KMS-11 (cell line): Measurements from ENCODE around the gene CHTF18.

Source experiments
- H2AFZ ChIP-seq: fragments of 200-600 bp; sonication (generic); 2 replicates; pipeline ENCODE4 v1.6.1; 2016; ENCODE audit warnings: antibody characterized with exemption, mixed run types, low read depth
- H3K27ac ChIP-seq: fragments of 200-600 bp; sonication (generic); 2 replicates; pipeline ENCODE4 v1.6.1; 2016; ENCODE audit warnings: mild to moderate bottlenecking, mixed run types
- H3K27me3 ChIP-seq: fragments of 200-600 bp; sonication (generic); 2 replicates; pipeline ENCODE4 v1.6.1; 2017; ENCODE audit warnings: mild to moderate bottlenecking, low read depth, mixed run types, moderate library complexity; ENCODE audit not compliant: insufficient read depth
- H3K36me3 ChIP-seq: fragments of 200-600 bp; sonication (generic); 2 replicates; pipeline ENCODE4 v1.6.1; 2017; ENCODE audit warnings: mild to moderate bottlenecking, mixed run types; ENCODE audit not compliant: insufficient read depth
- H3K4me1 ChIP-seq: fragments of 200-600 bp; sonication (generic); 2 replicates; pipeline ENCODE4 v1.6.1; 2016; ENCODE audit warnings: mild to moderate bottlenecking, low read depth, mixed run types; ENCODE audit not compliant: poor library complexity, severe bottlenecking
- H3K4me2 ChIP-seq: fragments of 200-600 bp; sonication (generic); 2 replicates; pipeline ENCODE4 v1.7.0; 2016; ENCODE audit warnings: mild to moderate bottlenecking, mixed run types
- H3K4me3 ChIP-seq: fragments of 200-600 bp; sonication (generic); IDR thresholded peaks from 2 replicates; pipeline ENCODE4 v1.6.1; 2017; ENCODE audit warnings: low read depth, low read length, mixed read lengths; ENCODE audit not compliant: insufficient read depth
- H3K79me2 ChIP-seq: fragments of 200-600 bp; sonication (generic); 2 replicates; pipeline ENCODE4 v1.6.1; 2016; ENCODE audit warnings: low read depth, mixed run types; ENCODE audit not compliant: insufficient read depth
- H3K9ac ChIP-seq: fragments of 200-600 bp; sonication (generic); 2 replicates; pipeline ENCODE4 v1.6.1; 2016; ENCODE audit warnings: mild to moderate bottlenecking, mixed run types
- H4K20me1 ChIP-seq: fragments of 200-600 bp; sonication (generic); 2 replicates; pipeline ENCODE4 v1.6.1; 2016; ENCODE audit warnings: mild to moderate bottlenecking, mixed run types; ENCODE audit not compliant: insufficient read depth
- TF ChIP-seq, protein P1 (sequence below): fragments of 200-600 bp; sonication (generic); conservative IDR thresholded peaks from 2 replicates; pipeline ENCODE4 v1.6.1; 2017; ENCODE audit warnings: low read depth, mild to moderate bottlenecking, antibody characterized with exemption, low read length, moderate library complexity, mixed read lengths

CHTF18 gene

DNA sequence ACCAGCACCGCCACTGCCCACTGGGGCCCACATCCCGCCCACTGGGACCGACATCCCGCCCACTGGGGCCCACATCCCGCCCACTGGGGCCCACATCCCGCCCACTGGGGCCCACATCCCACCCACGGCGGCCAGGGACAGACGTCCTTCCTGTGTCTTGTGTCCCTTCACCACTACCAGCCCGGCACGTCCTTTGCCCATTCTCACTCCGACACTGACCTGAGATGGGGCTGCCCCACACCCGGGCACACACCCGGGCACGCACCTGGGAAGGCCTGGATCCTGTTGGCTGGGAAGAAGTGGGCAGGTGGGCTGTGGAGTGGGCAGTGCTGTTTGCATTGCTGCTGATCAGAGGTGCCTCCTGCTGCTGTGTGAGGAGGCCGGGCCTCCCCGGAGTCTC is 40.5 kb downstream of the CHTF18 start:
- Histone ChIP-seq H3K36me3 (no peaks in the 10 kb centered on the region), H3K4me3 (no peak overlapping the region), H4K20me1 (no peaks in the 10 kb centered on the region), H3K4me1 (no peaks in the 10 kb centered on the region), H3K27ac (no peak overlapping the region), H3K9ac (no peak overlapping the region), H3K4me2 (no peak overlapping the region), H3K27me3 (peaks cover 95% of the 10 kb centered on the region), H2AFZ (no peak overlapping the region), H3K79me2 (no peaks in the 10 kb centered on the region)
- TF ChIP-seq, protein P1, sequence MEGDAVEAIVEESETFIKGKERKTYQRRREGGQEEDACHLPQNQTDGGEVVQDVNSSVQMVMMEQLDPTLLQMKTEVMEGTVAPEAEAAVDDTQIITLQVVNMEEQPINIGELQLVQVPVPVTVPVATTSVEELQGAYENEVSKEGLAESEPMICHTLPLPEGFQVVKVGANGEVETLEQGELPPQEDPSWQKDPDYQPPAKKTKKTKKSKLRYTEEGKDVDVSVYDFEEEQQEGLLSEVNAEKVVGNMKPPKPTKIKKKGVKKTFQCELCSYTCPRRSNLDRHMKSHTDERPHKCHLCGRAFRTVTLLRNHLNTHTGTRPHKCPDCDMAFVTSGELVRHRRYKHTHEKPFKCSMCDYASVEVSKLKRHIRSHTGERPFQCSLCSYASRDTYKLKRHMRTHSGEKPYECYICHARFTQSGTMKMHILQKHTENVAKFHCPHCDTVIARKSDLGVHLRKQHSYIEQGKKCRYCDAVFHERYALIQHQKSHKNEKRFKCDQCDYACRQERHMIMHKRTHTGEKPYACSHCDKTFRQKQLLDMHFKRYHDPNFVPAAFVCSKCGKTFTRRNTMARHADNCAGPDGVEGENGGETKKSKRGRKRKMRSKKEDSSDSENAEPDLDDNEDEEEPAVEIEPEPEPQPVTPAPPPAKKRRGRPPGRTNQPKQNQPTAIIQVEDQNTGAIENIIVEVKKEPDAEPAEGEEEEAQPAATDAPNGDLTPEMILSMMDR = no peak

DNA sequence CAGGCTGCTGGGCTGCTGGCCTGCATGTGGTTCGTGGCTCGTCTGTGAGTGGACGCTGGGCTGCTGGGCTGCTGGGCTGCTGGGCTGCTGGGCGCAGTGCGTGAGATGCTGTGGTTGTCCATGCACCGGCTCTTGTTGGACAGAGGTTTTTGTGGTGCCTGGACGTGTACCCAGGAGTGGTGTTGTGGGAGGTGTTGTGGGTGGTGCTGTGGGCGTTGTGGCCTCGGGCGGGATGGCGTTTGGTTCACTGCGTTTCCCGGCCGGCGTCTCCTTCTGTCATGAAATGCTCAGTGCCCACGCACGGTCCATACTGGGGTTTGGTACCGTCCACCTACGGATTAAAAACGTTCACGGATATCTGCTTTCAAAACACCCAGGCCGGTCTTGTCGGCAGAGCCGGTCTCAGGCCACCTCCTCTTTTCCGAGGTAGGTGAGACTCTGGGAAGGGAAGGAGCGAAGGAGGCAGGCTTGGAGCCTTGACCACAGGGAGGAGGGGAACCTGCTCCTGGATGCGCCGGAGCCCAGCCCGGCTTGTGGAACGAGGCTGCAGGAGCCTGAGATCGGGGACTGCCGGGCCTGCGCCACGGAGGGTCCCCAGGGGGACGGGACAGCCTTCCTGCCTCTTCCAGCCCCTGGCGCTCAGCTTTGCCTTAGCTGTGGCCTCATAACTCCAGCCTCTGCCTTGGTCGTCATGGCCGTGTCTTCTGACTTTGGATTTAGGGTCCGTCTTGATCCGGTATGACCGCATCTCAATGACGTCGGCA is 41.9 kb downstream of the CHTF18 start:
- peaks cover 95% of the 10 kb centered on the region for H3K27me3 ChIP-seq

DNA sequence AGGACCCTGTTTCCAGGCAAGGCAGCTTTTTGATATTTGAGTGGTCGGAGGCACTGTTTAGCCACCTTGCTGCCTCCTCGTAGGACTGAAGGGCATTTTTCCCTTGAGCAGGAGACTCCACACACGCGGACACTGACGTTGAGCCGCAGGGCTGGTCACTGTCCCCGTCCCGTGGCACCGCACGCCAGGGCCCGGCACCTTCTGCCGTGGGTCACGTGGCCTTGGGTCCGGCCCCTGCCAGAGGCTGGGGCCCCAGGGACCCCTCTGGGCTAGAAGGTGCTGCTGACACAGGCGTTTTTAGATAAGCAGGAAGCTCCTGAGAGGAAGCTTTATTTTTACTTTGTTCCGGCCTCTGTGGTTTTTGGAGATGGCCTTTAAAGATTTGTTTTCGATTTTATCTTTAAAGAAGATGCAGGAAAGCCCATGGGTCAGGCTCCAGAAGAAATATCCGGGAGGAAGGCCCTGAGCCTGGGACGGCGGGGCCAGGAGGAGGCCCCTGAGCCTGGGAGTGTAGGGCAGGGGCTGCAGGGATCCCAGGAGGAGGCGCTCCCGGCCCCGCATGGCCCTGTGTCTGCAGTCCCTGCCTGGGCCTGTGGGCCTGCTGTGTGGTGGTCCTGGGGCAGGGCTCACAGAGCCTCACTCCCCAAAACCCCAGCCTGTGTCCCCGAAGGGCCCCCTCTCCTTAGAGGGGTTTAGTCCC is 42.6 kb downstream of the CHTF18 start:
- Histone ChIP-seq H3K9ac (no peak overlapping the region), H3K79me2 (no peaks in the 10 kb centered on the region), H3K4me2 (no peak overlapping the region), H3K36me3 (no peaks in the 10 kb centered on the region), H3K4me3 (no peak overlapping the region), H3K27me3 (peaks cover 95% of the 10 kb centered on the region), H3K27ac (no peak overlapping the region), H3K4me1 (no peaks in the 10 kb centered on the region), H2AFZ (no peak overlapping the region), H4K20me1 (no peaks in the 10 kb centered on the region)
- TF ChIP-seq, protein P1 = no peak

More for the DNA sequence above, 41.9 kb downstream of the CHTF18 start:
- Histone ChIP-seq H3K27ac (no peak overlapping the region), H3K36me3 (no peaks in the 10 kb centered on the region), H3K4me3 (no peak overlapping the region), H3K4me1 (no peaks in the 10 kb centered on the region), H3K9ac (no peak overlapping the region), H3K4me2 (no peak overlapping the region), H2AFZ (no peak overlapping the region), H3K79me2 (no peaks in the 10 kb centered on the region), H4K20me1 (no peaks in the 10 kb centered on the region)
- TF ChIP-seq, protein P1 = no peak

DNA sequence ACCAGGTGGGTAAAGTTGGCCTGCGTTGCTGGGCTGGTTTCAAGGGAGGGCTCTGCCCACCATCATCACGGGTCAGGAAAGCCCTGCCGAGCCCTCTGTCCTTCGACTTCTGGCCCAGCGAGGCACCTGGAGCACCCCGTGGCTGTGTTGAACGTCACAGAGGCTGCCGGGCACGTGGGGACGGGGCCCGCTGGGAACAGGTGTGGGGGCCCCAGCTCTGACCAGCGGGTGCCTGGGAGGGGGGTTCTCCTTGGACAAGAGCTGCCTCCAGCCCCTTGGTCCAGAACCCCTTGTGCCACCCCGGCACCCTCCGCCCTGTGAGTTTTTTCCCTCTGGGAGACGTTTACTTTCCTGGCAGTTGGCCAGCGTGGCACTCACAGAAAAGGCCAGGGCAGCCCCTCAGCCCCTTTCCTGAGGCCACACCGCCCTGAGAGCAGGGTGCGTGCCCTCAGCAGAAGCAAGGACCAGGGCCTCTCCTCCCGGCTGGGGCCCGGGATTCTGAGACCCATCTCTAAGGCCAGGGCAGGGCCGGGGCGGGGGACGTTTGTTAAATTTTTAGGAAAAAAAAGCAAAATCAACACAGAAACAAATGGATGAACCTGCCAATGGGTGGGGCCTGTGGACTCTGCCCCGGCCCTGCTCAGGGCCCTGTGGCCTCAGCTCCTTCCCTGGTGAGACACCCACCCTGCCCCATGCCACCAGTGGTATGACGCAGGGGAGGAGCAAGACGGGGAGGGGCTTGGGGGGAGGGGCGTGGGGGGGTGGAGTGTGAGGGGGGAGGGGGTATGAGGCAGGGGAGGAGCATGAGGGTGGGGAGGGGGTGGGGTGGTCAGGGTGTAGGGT is 43.4 kb downstream of the CHTF18 start:
- no peak overlapping the region for H3K4me2 ChIP-seq
- no peaks in the 10 kb centered on the region for H3K4me1 ChIP-seq
- H3K27ac ChIP-seq = no peak overlapping the region
- no peak overlapping the region for H2AFZ ChIP-seq
- no peak overlapping the region for H3K4me3 ChIP-seq
- TF ChIP-seq, protein P1 = no peak
- no peaks in the 10 kb centered on the region for H3K36me3 ChIP-seq
- H3K27me3 ChIP-seq = peaks cover 97% of the 10 kb centered on the region
- no peak overlapping the region for H3K9ac ChIP-seq
- no peaks in the 10 kb centered on the region for H3K79me2 ChIP-seq
- H4K20me1 ChIP-seq = no peaks in the 10 kb centered on the region
